K562 (cell line): Measurements from ENCODE around the gene RPP25. TPM values are rescaled to one million over a fixed set of nuclear protein-coding genes. Genes with fewer than 3 reads are reported as not detected.

ENCODE experiments used
- COPS2 ChIP-seq: fragments of 450-650 bp; conservative IDR thresholded peaks from 2 replicates; pipeline ENCODE4 v1.6.1; 2016; ENCODE audit warnings: mild to moderate bottlenecking, moderate library complexity
- DIDO1 ChIP-seq: fragments of 450-650 bp; IDR thresholded peaks from 2 replicates; pipeline ENCODE4 v1.6.1; 2016; ENCODE audit warnings: low read depth, missing biosample characterization, missing genetic modification characterization
- E2F3 ChIP-seq: fragments of 250-450 bp; sonication (Bioruptor Pico); IDR thresholded peaks from 2 replicates; pipeline ENCODE4 v1.4.0; 2020; ENCODE audit warnings: mild to moderate bottlenecking
- FOSL1 ChIP-seq: fragments of 200-800 bp; sonication (Bioruptor generic); conservative IDR thresholded peaks from 2 replicates; pipeline ENCODE4 v1.6.1; 2016; ENCODE audit warnings: missing genetic modification characterization, missing compliant biosample characterization
- ILF3 ChIP-seq: fragments of 450-650 bp; IDR thresholded peaks from 2 replicates; pipeline ENCODE4 v1.6.1; 2018; ENCODE audit warnings: antibody characterized with exemption, mild to moderate bottlenecking, moderate library complexity, borderline replicate concordance
- JUND ChIP-seq, 2 experiments: IDR thresholded peaks; 2 replicates in 1 of 2; 3 replicates in 1 of 2; pipeline ENCODE4 v1.6.1; 2011; ENCODE audit warnings: borderline replicate concordance in 2 of 2, low read depth in 2 of 2, low read length in 2 of 2, improper control_type of control experiment in 1 of 2, missing biosample characterization in 1 of 2, missing genetic modification characterization in 1 of 2, missing genetic modification reagents in 1 of 2
- NBN ChIP-seq: fragments of 450-650 bp; IDR thresholded peaks from 2 replicates; pipeline ENCODE4 v1.6.1; 2016; ENCODE audit warnings: low read depth, mild to moderate bottlenecking
- PHB2 ChIP-seq: fragments of 450-650 bp; IDR thresholded peaks from 2 replicates; pipeline ENCODE4 v1.6.1; 2017; ENCODE audit warnings: low read depth
- RFX1 ChIP-seq: fragments of 450-650 bp; IDR thresholded peaks from 2 replicates; pipeline ENCODE4 v1.6.1; 2016; ENCODE audit warnings: mild to moderate bottlenecking, moderate library complexity
- SAFB ChIP-seq: fragments of 200-400 bp; formaldehyde crosslinking; IDR thresholded peaks from 2 replicates; pipeline ENCODE4 v1.6.1; 2017; ENCODE audit warnings: low read depth, low read length, borderline replicate concordance
- SIN3B ChIP-seq: fragments of 450-650 bp; IDR thresholded peaks from 2 replicates; pipeline ENCODE4 v1.6.1; 2017; ENCODE audit warnings: low read depth, mild to moderate bottlenecking, moderate library complexity
- SMARCB1 ChIP-seq: IDR thresholded peaks from 2 replicates; pipeline ENCODE4 v1.6.1; 2011; ENCODE audit warnings: improper control_type of control experiment, low read depth; ENCODE audit not compliant: insufficient read length
- polyA plus RNA-seq, 8 experiments: library from polyadenylated mRNA; depleted of rRNA in 4 of 8; stranded (reverse) in 5 of 8; unstranded in 3 of 8; fragments of >200 nt; fragmentation: Nextera tagmentation in 2 of 8; fragmentation: Illumina TruSeq in 1 of 8; extraction: Ambion mirVana in 2 of 8; extraction: Trizol in 1 of 8; gene quantifications; 2 replicates each; pipeline versions ENCODE4 v1.2.1 to v1.2.3, GENCODE V29; 2011 to 2014; ENCODE audit warnings: inconsistent platforms in 1 of 8, missing spikeins in 1 of 8
- total RNA-seq, 7 experiments: library from RNA; depleted of rRNA in 6 of 7; stranded (reverse); fragments of >200 nt in 6 of 7; fragmentation: Illumina TruSeq in 2 of 7; extraction: Trizol in 2 of 7; gene quantifications; 2 replicates each; pipeline versions ENCODE4 v1.2.1 to v1.2.3, GENCODE V29; 2011 to 2021; ENCODE audit warnings: low replicate concordance in 1 of 7
- TF ChIP-seq, protein P1 (sequence below): fragments of 450-650 bp; IDR thresholded peaks from 2 replicates; pipeline ENCODE4 v1.6.1; 2016; ENCODE audit warnings: borderline replicate concordance
- TF ChIP-seq, protein P2 (sequence below): fragments of 250-450 bp; sonication (Bioruptor Pico); IDR thresholded peaks from 2 replicates; pipeline ENCODE4 v1.4.0; 2020; ENCODE audit warnings: mild to moderate bottlenecking, moderate library complexity
- TF ChIP-seq, protein P3 (sequence below): fragments of 450-650 bp; IDR thresholded peaks from 2 replicates; pipeline ENCODE4 v1.6.1; 2017; ENCODE audit warnings: antibody characterized with exemption, mild to moderate bottlenecking
- TF ChIP-seq, protein P4 (sequence below): sonication (generic); formaldehyde crosslinking; IDR thresholded peaks from 2 replicates; pipeline ENCODE4 v1.9.0; 2022; ENCODE audit warnings: mild to moderate bottlenecking, missing genetic modification reagents

The RPP25 gene
- total and polyA plus RNA-seq, 9 of the 15 experiments (the other 6 are each of a cell fraction or from before 2014, with no cell fraction given): 1.1 to 12.3 (median 5.6) TPM

DNA sequence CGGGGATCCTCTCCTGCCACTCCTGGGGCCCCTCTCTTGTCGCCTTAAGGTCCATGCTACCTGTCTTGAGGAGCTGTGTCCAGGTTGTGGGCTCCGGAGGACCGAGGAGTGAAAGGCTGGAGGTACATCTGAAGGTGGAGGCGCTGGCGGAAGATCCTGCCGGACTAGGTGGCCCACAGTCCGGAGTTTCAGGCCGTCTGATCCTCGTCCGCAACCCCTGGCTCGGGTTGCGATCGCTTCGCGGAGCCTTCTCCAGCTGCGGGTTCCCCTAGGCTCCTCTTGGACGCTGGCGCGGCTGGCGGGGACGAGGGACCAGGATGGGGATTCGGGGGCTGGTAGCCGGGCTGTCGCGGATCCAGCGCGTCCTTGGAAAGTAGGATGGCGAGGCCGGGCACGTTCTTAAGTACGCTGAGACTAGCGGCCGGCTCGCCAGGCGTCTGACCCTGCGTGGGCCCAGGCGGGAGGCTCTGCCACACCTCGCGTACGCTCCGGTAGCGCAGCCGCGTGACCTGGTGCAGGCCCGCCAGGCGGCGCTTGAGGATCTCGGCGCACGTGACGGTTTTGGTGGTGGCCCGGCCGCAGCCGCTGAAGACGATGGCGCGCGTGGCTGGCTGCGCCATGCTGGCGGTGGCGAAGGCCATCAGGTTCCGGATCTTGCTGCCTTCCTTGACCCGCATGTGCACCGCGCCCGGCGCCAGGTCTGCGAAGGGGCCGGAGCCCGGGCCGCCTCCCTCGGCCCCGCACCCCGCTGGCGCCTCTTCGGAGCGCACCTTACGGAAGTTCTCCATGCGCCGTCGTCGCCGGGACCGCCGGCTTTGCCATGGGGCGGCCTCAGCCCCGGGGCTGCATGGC lies 550 bp downstream of the RPP25 start (continued):
- TF ChIP-seq, protein P1, sequence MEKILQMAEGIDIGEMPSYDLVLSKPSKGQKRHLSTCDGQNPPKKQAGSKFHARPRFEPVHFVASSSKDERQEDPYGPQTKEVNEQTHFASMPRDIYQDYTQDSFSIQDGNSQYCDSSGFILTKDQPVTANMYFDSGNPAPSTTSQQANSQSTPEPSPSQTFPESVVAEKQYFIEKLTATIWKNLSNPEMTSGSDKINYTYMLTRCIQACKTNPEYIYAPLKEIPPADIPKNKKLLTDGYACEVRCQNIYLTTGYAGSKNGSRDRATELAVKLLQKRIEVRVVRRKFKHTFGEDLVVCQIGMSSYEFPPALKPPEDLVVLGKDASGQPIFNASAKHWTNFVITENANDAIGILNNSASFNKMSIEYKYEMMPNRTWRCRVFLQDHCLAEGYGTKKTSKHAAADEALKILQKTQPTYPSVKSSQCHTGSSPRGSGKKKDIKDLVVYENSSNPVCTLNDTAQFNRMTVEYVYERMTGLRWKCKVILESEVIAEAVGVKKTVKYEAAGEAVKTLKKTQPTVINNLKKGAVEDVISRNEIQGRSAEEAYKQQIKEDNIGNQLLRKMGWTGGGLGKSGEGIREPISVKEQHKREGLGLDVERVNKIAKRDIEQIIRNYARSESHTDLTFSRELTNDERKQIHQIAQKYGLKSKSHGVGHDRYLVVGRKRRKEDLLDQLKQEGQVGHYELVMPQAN: peak; percentile 37; the same call in 1 of the 2 replicates
- no peak for TF ChIP-seq E2F3 (CRISPR knock-in tag)
- no peak for TF ChIP-seq ILF3
- TF ChIP-seq SAFB: peak; percentile 86; the same call in 1 of the 2 replicates
- peak; percentile 29; the same call in 1 of the 2 replicates for TF ChIP-seq JUND (IDR thresholded peaks at IDR 0.05; ENCODE audit: borderline replicate concordance, low read depth, low read length)
- no peak; the same call in 2 of the 3 replicates for TF ChIP-seq JUND (tag; IDR thresholded peaks at IDR 0.05; ENCODE audit: borderline replicate concordance, low read depth, low read length)
- no peak for TF ChIP-seq NBN
- TF ChIP-seq SIN3B: no peak
- no peak for TF ChIP-seq SMARCB1
- TF ChIP-seq, protein P2, sequence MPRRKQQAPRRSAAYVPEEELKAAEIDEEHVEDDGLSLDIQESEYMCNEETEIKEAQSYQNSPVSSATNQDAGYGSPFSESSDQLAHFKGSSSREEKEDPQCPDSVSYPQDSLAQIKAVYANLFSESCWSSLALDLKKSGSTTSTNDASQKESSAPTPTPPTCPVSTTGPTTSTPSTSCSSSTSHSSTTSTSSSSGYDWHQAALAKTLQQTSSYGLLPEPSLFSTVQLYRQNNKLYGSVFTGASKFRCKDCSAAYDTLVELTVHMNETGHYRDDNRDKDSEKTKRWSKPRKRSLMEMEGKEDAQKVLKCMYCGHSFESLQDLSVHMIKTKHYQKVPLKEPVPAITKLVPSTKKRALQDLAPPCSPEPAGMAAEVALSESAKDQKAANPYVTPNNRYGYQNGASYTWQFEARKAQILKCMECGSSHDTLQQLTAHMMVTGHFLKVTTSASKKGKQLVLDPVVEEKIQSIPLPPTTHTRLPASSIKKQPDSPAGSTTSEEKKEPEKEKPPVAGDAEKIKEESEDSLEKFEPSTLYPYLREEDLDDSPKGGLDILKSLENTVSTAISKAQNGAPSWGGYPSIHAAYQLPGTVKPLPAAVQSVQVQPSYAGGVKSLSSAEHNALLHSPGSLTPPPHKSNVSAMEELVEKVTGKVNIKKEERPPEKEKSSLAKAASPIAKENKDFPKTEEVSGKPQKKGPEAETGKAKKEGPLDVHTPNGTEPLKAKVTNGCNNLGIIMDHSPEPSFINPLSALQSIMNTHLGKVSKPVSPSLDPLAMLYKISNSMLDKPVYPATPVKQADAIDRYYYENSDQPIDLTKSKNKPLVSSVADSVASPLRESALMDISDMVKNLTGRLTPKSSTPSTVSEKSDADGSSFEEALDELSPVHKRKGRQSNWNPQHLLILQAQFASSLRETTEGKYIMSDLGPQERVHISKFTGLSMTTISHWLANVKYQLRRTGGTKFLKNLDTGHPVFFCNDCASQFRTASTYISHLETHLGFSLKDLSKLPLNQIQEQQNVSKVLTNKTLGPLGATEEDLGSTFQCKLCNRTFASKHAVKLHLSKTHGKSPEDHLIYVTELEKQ (CRISPR knock-in tag): no peak
- no peak for TF ChIP-seq COPS2
- TF ChIP-seq, protein P3, sequence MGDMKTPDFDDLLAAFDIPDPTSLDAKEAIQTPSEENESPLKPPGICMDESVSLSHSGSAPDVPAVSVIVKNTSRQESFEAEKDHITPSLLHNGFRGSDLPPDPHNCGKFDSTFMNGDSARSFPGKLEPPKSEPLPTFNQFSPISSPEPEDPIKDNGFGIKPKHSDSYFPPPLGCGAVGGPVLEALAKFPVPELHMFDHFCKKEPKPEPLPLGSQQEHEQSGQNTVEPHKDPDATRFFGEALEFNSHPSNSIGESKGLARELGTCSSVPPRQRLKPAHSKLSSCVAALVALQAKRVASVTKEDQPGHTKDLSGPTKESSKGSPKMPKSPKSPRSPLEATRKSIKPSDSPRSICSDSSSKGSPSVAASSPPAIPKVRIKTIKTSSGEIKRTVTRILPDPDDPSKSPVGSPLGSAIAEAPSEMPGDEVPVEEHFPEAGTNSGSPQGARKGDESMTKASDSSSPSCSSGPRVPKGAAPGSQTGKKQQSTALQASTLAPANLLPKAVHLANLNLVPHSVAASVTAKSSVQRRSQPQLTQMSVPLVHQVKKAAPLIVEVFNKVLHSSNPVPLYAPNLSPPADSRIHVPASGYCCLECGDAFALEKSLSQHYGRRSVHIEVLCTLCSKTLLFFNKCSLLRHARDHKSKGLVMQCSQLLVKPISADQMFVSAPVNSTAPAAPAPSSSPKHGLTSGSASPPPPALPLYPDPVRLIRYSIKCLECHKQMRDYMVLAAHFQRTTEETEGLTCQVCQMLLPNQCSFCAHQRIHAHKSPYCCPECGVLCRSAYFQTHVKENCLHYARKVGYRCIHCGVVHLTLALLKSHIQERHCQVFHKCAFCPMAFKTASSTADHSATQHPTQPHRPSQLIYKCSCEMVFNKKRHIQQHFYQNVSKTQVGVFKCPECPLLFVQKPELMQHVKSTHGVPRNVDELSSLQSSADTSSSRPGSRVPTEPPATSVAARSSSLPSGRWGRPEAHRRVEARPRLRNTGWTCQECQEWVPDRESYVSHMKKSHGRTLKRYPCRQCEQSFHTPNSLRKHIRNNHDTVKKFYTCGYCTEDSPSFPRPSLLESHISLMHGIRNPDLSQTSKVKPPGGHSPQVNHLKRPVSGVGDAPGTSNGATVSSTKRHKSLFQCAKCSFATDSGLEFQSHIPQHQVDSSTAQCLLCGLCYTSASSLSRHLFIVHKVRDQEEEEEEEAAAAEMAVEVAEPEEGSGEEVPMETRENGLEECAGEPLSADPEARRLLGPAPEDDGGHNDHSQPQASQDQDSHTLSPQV: peak; percentile 87
- TF ChIP-seq DIDO1: no peak
- TF ChIP-seq, protein P4, sequence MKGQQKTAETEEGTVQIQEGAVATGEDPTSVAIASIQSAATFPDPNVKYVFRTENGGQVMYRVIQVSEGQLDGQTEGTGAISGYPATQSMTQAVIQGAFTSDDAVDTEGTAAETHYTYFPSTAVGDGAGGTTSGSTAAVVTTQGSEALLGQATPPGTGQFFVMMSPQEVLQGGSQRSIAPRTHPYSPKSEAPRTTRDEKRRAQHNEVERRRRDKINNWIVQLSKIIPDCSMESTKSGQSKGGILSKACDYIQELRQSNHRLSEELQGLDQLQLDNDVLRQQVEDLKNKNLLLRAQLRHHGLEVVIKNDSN (CRISPR knock-in tag): peak; percentile 98
- TF ChIP-seq FOSL1 (tag): no peak; the same call in 1 of the 2 replicates
- no peak for TF ChIP-seq PHB2
- no peak for TF ChIP-seq RFX1
